Cardiac muscle cell (in vitro differentiated cells and primary cell): ENCODE results near the gene GRK5. TPM values are rescaled to one million over a fixed set of nuclear protein-coding genes. Genes with fewer than 3 reads are reported as not detected.

ENCODE experiments used
- DNase-seq, 2 donors: peaks; one replicate each; pipeline versions ENCODE4 v3.0.0 to v3.0.0-alpha.2; 2010 to 2017; ENCODE audit warnings: low read depth in 1 of 2, low spot score in 1 of 2
- H3K27ac ChIP-seq: fragments of 200-600 bp; sonication (generic); 2 replicates; pipeline ENCODE4 v1.5.1; 2016
- H3K27me3 ChIP-seq: fragments of 200-600 bp; sonication (generic); 2 replicates; pipeline ENCODE4 v1.6.0; 2016; ENCODE audit warnings: control low read depth
- H3K36me3 ChIP-seq: fragments of 200-600 bp; sonication (generic); 2 replicates; pipeline ENCODE4 v1.5.1; 2016; ENCODE audit warnings: control low read depth
- H3K4me1 ChIP-seq: fragments of 200-600 bp; sonication (generic); 2 replicates; pipeline ENCODE4 v1.8.1; 2017; ENCODE audit warnings: low read depth, mild to moderate bottlenecking, mixed run types
- H3K4me3 ChIP-seq: fragments of 200-600 bp; sonication (generic); 2 replicates; pipeline ENCODE4 v1.5.1; 2016; ENCODE audit warnings: mild to moderate bottlenecking
- H3K9me3 ChIP-seq: fragments of 200-600 bp; sonication (generic); 2 replicates; pipeline ENCODE4 v1.5.1; 2017; ENCODE audit warnings: low read depth, mild to moderate bottlenecking, control low read depth
- CTCF ChIP-seq: IDR thresholded peaks from 2 replicates; pipeline ENCODE4 v1.5.1; 2012; ENCODE audit warnings: low read depth, mild to moderate bottlenecking, low read length
- polyA plus RNA-seq: library from polyadenylated mRNA; unstranded; fragments of >200 nt; fragmentation: Nextera tagmentation; extraction: Ambion mirVana; gene quantifications from 2 replicates; pipeline ENCODE4 v1.2.1, GENCODE V29; 2016
- total RNA-seq: library from RNA; depleted of rRNA; stranded (reverse); fragments of >200 nt; gene quantifications from 2 replicates; pipeline ENCODE4 v1.2.3, GENCODE V29; 2016

Gene GRK5
- total and polyA plus RNA-seq, 2 experiments from 2014 or later, result 3.5 to 18.3 TPM

- Histone ChIP-seq H3K9me3 (no peaks in the 10 kb centered on the region), H3K27ac (no peak overlapping the region), H3K27me3 (no peaks in the 10 kb centered on the region), H3K4me3 (no peak overlapping the region), H3K36me3 (no peaks in the 10 kb centered on the region), H3K4me1 (no peaks in the 10 kb centered on the region)
- no peak for TF ChIP-seq CTCF
- DNase-seq, result no peak
These were observed 197.5 kb downstream of the GRK5 start for GRCh38 chr10:119404719-119405519.

- no peak for DNase-seq
- Histone ChIP-seq H3K9me3 (no peaks in the 10 kb centered on the region), H3K4me1 (no peaks in the 10 kb centered on the region), H3K36me3 (no peaks in the 10 kb centered on the region), H3K4me3 (no peak overlapping the region), H3K27ac (no peak overlapping the region), H3K27me3 (no peaks in the 10 kb centered on the region)
- no peak for TF ChIP-seq CTCF
These were observed 198.1 kb downstream of the GRK5 start for GRCh38 chr10:119405520-119405807.

- Histone ChIP-seq H3K4me3 (no peak overlapping the region), H3K27ac (no peak overlapping the region), H3K4me1 (no peaks in the 10 kb centered on the region), H3K27me3 (no peaks in the 10 kb centered on the region), H3K36me3 (no peaks in the 10 kb centered on the region), H3K9me3 (no peaks in the 10 kb centered on the region)
- no peak for TF ChIP-seq CTCF
- no peak for DNase-seq
These were observed 198.8 kb downstream of the GRK5 start for GRCh38 chr10:119406137-119406536.

- no peaks in the 10 kb centered on the region for H3K9me3 ChIP-seq
- H3K4me3 ChIP-seq, result no peak overlapping the region
- H3K36me3 ChIP-seq, result no peaks in the 10 kb centered on the region
- no peak for TF ChIP-seq CTCF
- no peaks in the 10 kb centered on the region for H3K27me3 ChIP-seq
- DNase-seq, result no peak
- no peak overlapping the region for H3K27ac ChIP-seq
- H3K4me1 ChIP-seq, result no peaks in the 10 kb centered on the region
These were observed 199.4 kb downstream of the GRK5 start for GRCh38 chr10:119406601-119407253.

GRCh38 chr10:119407254-119407777, 199.9 kb downstream of the GRK5 start:
- no peaks in the 10 kb centered on the region for H3K36me3 ChIP-seq
- no peaks in the 10 kb centered on the region for H3K9me3 ChIP-seq
- no peak for DNase-seq
- no peak for TF ChIP-seq CTCF
- H3K27me3 ChIP-seq, result no peaks in the 10 kb centered on the region
- no peak overlapping the region for H3K27ac ChIP-seq
- H3K4me3 ChIP-seq, result no peak overlapping the region
- no peaks in the 10 kb centered on the region for H3K4me1 ChIP-seq
